ENCODE measurements around the gene SCCPDH. TPM values are rescaled to one million over a fixed set of nuclear protein-coding genes. Genes with fewer than 3 reads are reported as not detected.

The SCCPDH gene
- total RNA-seq, 4 donors from 2014 or later: 28.3 to 43.0 (median 35.1) TPM

DNA sequence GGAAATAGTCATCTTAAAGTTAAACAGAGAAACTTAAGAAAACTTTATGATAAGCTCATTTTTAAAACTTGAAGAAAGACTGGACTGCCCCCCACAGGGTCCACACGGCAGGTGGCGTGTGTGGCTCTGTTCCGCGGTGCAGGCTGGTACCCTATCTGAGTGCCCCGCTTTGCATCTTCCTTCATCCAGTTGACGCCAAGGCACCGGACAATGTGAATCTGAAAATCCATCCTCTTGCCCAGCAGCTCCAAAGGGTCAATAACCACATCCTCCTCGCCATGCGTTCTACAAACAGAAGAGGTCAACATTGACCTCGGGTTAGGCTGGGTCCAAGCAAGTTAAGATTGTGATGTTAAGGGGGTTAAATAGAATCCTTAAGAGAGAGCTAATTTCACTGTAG lies 54.5 kb downstream of the SCCPDH start:
- intact Hi-C loops (cut with DNase I; ENCODE audit: low total_unique reads): no loop called here
- H3K27ac ChIP-seq: no peak overlapping the region
- no peak for DNase-seq

DNA sequence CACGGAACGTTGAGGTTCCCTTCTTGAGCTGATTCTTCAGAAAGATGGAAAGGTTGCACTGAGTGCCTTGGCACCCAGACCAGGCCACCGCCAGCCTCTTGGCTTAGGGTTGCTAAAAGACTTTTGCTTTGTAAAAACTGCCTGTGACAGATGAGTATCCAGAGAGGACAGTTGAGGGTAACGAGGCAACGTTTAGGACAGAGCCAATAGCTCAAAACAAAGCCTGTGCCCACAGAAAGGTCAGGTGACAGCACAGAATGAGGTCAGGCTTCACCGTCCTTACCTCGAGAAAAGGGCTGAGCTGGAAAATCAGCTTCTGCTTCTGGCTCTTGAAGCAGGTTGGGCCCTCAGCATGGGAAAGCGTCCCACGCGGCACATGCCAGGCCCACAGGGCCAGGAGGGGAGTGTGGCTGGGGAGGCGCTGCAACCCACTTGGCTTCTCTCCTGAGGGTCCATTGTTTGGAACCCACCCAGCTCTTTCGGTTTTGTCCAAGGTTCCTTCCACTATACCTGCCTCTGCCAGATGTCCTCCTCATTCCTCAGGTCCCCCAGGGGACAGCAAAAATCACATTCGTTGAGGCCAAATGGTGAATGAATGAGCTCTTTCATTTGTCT lies 55.5 kb downstream of the SCCPDH start:
- Histone ChIP-seq H3K36me3 (peaks cover 2 to 35% of the 10 kb centered on the region in 2 donors), H3K9me3 (no peaks in the 10 kb centered on the region), H3K4me3 (no peak overlapping the region), H3K27me3 (no peaks in the 10 kb centered on the region), H3K27ac (peak overlapping the region; percentile 9 to 58 (median 35)), H3K4me1 (peaks cover 8 to 12% of the 10 kb centered on the region in 2 donors)
- DNase-seq (no peak), ATAC-seq (peak in 1 of 2 donors; percentile 55)
- intact Hi-C loops (cut with DNase I; ENCODE audit: low total_unique reads) (no loop called here), in situ Hi-C loops (cut with MboI; ENCODE audit: low sequenced_read_pairs in 4 of 4) (no loop called here)
- no peak for TF ChIP-seq POLR2A (IDR thresholded peaks at IDR 0.05)
- TF ChIP-seq, protein P1, sequence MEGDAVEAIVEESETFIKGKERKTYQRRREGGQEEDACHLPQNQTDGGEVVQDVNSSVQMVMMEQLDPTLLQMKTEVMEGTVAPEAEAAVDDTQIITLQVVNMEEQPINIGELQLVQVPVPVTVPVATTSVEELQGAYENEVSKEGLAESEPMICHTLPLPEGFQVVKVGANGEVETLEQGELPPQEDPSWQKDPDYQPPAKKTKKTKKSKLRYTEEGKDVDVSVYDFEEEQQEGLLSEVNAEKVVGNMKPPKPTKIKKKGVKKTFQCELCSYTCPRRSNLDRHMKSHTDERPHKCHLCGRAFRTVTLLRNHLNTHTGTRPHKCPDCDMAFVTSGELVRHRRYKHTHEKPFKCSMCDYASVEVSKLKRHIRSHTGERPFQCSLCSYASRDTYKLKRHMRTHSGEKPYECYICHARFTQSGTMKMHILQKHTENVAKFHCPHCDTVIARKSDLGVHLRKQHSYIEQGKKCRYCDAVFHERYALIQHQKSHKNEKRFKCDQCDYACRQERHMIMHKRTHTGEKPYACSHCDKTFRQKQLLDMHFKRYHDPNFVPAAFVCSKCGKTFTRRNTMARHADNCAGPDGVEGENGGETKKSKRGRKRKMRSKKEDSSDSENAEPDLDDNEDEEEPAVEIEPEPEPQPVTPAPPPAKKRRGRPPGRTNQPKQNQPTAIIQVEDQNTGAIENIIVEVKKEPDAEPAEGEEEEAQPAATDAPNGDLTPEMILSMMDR (IDR thresholded peaks at IDR 0.05 in 4 of 5, conservative IDR thresholded peaks at IDR 0.05 in 1 of 5): no peak

More for the DNA sequence above, 54.5 kb downstream of the SCCPDH start:
- H3K4me3 ChIP-seq: no peak overlapping the region
- no peaks in the 10 kb centered on the region for H3K9me3 ChIP-seq
- in situ Hi-C loops (cut with MboI; ENCODE audit: low sequenced_read_pairs in 4 of 4): no loop called here
- no peaks in the 10 kb centered on the region for H3K27me3 ChIP-seq
- ATAC-seq: no peak
- TF ChIP-seq POLR2A (IDR thresholded peaks at IDR 0.05): no peak
- TF ChIP-seq, protein P1 (IDR thresholded peaks at IDR 0.05 in 4 of 5, conservative IDR thresholded peaks at IDR 0.05 in 1 of 5): no peak
- H3K4me1 ChIP-seq: peaks cover 4 to 12% of the 10 kb centered on the region in 2 donors
- peaks cover 3 to 35% of the 10 kb centered on the region in 2 donors for H3K36me3 ChIP-seq

DNA sequence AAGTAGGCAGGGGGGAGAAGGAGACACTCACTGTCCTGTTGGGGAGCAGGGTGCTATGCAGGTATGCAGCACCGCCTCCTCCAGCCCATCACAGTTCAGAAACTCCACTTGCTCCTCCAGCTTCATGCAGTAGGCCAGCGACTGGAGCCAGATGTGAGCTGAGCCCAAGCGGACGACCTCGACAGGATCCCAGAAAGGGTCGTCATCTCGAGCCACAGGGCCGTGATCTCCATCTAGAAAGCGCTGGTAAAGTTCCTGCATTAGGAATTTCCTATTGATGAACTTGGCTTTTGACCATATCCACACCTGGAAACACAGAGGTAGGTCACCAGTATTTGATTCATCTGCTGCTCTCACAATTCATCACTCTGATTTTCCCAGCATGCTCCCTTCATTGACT lies 56.1 kb downstream of the SCCPDH start:
- Histone ChIP-seq H3K9me3 (no peaks in the 10 kb centered on the region), H3K27me3 (no peaks in the 10 kb centered on the region), H3K36me3 (peaks cover 0 to 35% of the 10 kb centered on the region in 2 donors), H3K4me1 (peaks cover 12 to 14% of the 10 kb centered on the region in 2 donors), H3K27ac (peak overlapping the region in 2 of 4 donors; percentile 9 to 33), H3K4me3 (no peak overlapping the region)
- in situ Hi-C loops (cut with MboI; ENCODE audit: low sequenced_read_pairs in 4 of 4) (no loop called here), intact Hi-C loops (cut with DNase I; ENCODE audit: low total_unique reads) (no loop called here)
- TF ChIP-seq, protein P1 (IDR thresholded peaks at IDR 0.05 in 4 of 5, conservative IDR thresholded peaks at IDR 0.05 in 1 of 5): no peak
- no peak for TF ChIP-seq POLR2A (IDR thresholded peaks at IDR 0.05)
- ATAC-seq: no peak
- DNase-seq: no peak

DNA sequence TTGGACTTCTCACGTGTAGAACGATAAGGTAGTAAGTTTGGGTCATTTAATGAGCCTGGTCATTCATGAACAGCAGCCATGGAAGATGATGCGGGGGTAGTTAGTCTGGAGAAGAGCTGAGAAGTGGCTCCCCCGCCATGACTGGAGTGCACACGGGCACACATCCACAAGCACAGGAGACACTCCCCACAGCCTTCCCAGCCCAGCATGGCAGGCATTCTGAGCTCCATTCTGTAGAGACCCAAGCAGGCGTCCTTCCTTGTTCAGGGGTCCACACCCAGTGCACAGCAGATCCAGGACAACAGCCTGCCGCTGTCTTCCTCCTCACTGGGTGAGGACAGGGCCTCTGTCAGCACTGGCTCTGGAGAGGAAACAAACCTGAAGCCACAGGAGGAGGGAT lies 57.0 kb downstream of the SCCPDH start:
- Histone ChIP-seq H3K4me3 (no peak overlapping the region), H3K4me1 (peaks cover 12 to 14% of the 10 kb centered on the region in 2 donors), H3K9me3 (no peaks in the 10 kb centered on the region), H3K27me3 (no peaks in the 10 kb centered on the region), H3K27ac (peak overlapping the region; percentile 75 to 84 (median 78)), H3K36me3 (peaks cover 0 to 27% of the 10 kb centered on the region in 2 donors)
- TF ChIP-seq POLR2A (IDR thresholded peaks at IDR 0.05): no peak
- TF ChIP-seq, protein P1 (IDR thresholded peaks at IDR 0.05 in 4 of 5, conservative IDR thresholded peaks at IDR 0.05 in 1 of 5): no peak
- in situ Hi-C loops (cut with MboI; ENCODE audit: low sequenced_read_pairs in 4 of 4) (no loop called here), intact Hi-C loops (cut with DNase I; ENCODE audit: low total_unique reads) (no loop called here)
- ATAC-seq (no peak), DNase-seq (no peak)

Data from gastrocnemius medialis (tissue), 4 donors.